Measurements from ENCODE around the gene CLASP2.
A peak's percentile ranks its signal among the peaks of the same experiment; 100 is the strongest.
"Not testable (repeated sequence)": the region's sequence is repeated elsewhere in the genome, so short reads cannot be mapped to it uniquely, and the experiment has no call there.

The CLASP2 gene

DNA sequence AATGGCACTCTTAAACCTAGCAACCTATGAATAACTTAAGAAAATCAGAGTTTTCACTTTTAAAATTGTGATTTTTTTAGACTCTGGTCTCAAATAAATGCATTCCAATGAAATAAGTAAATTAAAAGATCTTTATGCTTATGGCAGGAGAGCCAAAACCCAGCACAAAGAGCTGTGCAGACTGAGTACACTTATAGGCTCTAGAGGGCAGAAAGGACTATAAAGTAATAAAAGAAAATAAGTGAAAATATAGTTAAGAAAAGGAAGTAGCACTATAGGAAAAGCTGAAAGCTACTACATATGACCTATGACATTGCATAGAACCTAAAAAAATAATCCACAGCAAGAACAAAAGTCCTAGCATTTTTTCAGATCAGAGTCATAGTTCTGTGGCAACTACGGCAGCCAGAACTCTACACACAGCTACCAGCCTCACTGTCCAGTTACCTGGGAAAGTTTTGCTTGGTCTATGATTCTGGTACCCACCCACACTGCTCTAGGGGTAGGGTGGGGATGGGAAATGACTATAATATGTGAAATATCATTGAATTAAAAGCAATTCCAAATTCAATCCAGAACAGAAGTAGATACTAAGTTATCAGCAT is 30.5 kb downstream of the CLASP2 start:
- DNase-seq: no peak

DNA sequence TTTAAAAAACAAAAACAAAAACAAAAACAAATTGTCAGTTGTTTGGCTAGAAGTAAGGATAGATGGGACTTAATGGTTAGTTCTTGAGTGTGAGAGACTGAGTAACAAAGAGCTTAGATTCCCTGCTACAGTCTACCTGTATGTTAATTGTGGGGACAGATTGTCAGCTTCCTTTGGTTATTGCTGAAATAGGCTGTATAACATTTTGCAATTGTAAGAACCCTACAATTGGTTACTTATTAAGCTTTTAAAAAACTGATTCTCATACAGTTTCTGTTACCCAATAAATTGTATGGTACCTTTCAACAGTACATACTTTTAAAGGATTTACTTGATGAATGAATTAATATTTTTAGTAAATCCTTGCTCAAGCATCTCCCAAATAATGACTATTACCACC is 35.3 kb downstream of the CLASP2 start:
- no peak for DNase-seq

DNA sequence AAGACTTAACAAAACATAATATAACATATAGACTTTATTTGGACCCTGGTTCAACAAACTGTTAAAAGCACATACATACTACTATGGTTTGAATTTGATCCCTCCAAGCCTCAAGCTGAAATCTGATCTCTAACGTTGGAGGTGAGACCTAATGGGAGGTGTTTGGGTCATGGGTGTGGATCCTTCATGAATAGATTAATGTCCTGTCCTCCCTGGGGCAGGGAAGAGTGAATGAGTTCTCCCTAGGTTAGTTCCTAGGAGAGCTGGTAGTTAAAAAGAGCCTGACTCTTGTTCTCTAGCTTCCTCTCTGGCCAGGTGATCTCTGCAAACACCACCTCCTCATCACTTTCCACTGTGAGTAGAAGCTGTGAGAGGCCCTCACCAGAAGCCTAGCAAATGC is 36.4 kb downstream of the CLASP2 start:
- no peak for DNase-seq

DNA sequence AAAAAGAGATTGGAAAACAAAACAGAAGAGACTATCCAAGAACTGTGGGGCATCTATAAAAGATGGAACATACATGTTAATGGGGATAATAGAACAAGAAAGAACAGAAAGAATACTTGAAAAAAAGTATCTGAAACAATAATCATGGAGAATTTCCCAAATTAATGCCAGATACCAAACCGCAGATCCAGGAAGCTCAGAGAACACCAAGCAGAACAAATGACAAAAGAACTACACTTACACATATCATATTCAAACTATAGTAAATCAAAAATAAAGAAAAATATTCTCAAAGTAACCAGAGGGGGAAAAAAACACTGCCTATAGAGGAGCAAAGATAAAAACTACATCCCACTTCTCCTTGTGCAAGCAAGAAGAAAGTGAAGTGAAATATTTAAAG is 40.0 kb downstream of the CLASP2 start:
- DNase-seq: no peak

DNA sequence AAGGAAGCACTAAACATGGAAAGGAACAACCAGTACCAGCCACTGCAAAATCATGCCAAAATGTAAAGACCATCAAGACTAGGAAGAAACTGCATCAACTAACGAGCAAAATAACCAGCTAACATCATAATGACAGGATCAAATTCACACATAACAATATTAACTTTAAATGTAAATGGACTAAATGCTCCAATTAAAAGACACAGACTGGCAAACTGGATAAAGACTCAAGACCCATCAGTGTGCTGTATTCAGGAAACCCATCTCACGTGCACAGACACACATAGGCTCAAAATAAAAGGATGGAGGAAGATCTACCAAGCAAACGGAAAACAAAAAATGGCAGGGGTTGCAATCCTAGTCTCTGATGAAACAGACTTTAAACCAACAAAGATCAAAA is 44.6 kb downstream of the CLASP2 start:
- not testable (repeated sequence) for DNase-seq

DNA sequence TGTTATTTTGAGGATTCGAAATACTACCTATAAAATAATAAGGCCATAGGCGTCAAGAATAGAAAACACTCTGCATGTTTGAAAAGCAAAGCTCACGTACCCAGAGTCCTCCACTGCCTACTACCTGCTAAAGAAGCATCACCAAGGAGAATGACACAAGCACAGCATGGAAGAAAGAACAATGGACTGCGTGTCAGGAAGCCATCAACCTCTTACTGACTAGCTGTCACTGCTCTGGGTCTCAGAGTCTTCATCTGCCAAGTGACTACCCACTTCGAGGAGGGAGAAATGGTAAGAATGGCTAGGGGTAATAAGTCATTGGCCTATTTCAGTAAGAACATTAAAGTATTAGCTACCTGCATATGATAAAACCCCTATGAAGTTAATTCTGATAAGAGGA is 49.4 kb downstream of the CLASP2 start:
- DNase-seq: no peak

DNA sequence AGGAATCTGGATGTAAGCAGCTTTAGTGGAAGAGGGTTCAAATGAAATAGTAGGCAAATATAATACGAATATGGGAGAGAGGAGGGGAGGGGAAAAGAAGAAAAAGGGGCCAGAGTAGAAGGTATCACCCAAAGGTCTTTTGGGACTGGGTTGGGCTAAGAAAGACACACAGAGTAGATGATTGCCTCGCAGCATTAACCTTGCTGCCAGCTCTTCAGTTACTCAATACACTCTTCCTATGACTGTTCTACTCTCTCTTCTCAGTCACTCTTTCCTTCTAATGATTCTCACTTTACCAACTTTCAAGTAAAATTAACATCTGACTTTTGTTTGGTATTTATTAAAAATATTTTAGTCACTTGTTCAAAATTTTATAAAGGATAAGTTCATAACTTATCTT is 52.8 kb downstream of the CLASP2 start:
- no peak for DNase-seq

DNA sequence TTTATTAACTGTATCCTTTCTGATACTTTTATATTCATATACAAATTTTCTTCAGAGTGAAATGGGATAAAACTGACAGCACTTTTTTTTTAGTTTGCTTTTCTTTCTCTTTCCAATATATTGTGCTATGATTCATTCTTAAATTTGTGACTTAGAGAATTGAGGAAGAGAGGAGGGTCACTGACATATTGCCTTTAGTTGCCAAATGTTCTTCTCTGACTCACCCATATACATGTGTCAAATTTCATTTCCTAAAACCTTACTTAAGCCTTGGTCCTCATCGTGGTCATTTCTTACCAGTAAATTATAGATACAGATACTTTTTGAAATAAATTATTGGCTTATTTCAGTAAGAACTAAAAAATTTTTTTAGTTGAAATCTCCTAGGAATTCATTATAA is 53.9 kb downstream of the CLASP2 start:
- DNase-seq: no peak

DNA sequence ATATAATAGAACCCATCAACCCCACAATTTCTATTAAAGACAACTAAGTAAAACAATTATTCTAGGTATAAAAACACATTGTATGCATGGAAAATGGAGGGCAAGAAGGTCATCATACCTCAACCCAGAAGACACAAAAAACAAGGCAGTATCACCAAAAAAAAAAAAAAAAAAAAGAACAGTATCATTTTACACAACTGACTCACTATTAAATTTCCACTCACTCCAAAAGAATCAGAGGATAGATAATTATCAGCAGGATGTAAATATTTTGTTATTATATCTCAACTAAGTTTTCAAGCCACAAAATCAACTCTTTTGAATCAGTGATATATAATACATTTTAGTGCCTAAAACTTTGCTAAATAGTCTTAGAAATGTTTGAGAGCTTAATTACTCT is 55.0 kb downstream of the CLASP2 start:
- DNase-seq: no peak

DNA sequence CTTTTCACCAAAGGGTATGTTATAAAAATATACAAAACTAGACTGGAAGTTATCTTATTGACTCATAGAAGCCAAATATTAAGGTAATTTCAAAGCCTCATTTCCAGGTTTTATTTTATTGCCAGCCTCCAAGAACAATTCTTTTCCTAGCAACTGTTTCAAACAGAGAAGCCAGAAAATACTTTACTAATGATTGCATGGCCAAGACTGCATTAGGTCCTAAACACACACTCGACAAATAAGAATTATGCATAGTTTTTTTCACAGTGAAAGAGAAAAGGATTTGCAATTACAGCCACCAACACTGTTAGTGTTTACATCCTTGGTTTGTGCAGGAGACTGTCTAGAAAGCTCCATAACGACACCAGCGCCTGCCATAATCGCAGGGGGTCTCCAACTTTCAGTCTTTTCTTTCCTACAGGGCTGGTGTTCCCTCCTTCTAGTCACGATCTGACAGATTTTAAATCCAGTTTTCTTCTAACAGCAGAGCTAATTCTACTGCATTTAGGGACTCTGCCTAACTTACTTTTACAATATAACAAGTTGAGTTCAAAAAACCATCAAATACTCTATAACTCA is 58.1 kb downstream of the CLASP2 start:
- DNase-seq: peak in 2 of 3 experiments; percentile 16 to 58

DNA sequence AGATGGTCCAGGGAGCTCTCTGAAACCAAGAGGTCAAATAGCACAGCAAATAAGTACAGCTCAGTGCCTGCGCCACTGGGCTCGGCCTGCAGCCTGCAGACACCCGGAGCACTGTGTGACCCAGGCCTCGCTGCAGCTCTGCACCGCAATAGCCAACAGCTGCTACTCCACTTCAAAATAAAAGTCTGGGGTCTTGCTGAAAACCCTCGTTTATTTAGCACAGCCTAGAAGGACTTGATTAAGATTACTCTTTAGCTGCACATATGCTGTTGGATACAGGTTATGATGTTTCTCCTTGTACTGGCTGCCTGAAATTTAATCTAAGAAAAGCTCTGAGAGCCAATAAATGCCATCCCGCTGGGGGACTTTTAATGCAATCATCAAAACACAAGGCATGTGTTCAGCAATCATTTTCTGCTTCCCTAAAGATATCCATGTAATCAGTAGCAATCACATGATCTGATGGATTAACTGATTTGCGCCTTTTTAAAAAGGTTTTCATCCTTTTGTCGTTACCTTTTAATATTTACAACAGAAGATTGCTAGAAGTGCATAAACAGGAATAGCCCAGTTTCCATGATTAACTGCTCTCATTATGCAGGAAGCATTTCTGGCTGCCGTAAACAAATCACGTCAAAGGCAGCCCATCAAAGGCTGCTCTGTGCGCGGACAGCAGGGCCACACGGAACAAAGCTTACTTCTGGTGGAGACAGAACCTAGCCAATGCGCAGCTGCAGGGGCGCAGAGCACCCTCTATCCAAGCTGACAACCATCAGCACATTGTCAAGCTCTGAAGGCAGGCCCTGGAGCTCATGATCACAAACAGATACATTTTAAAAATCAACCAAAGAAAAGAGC is 58.8 kb downstream of the CLASP2 start:
- DNase-seq: peak; percentile 71 to 94 (median 84)

DNA sequence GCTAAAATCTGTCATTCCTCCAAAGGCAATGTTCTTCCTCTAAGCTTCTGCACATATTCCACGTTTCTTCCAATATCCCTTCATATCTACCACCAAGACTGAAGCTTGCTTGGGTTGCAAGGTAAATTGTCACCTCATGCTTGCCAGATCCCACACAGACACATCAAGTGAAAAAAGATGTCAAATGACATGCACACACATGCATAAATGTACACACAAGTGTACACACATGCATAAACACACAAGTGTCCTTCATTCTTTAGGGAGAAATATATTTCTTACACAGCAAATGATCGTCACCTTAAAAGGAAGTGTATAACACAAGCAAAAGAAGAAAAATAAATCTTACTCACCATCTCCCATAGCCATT is 59.4 kb downstream of the CLASP2 start:
- peak in 1 of 3 experiments; percentile 57 for DNase-seq

DNA sequence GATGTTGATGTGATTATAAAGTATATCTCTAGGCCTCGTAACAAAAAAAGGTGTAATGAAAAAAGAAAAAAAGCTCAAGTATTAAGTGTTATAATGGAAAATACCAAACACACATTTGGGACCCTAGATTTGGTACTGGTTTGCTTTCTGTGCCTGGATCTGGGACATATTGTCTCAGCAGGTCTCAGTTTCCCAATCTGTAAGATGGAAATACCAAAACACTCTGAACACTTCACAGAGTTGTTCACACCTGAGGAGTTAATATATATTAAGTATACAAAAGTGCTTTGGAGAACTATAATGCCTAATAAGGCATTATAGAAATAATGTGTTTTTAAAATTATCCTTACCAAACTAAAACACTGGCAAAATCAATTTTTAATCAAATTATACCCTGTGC is 60.0 kb downstream of the CLASP2 start:
- no peak for DNase-seq

DNA sequence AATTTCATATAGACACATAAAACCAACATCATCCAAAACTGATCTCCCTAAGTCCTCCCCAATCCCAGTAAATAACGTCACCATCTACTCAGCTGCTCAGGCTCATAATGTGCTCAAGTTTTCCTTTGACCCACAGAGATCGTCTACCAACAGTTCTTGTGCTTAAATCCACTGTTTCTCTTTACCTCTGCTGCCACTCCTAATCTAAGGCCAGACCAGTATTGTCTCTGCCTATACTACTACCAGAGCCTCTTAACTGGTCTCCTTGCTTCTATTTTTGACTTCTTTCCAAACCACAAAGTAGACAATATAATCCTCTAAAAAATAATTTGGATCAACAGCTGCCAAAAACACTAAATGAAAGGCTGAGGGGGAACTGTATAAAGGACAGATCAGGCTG is 65.3 kb downstream of the CLASP2 start:
- no peak for DNase-seq

DNA sequence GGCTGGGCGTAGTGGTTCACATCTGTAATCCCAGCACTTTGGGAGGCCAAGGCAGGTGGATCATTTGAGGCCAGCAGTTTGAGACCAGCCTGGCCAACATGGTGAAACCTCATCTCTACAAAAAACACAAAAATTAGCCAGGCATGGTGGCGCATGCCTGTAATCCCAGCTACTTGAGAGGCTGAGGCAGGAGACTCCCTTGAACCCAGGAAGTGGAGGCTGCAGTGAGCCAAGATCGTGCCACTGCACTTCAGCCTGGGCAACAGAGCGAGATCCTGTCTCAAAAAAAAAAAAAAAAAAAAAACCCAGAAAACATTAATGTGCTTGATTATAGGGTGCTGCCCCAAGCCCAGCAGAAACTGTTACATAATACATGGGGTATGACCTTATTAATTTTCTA is 67.0 kb downstream of the CLASP2 start:
- DNase-seq: not testable (repeated sequence)

DNA sequence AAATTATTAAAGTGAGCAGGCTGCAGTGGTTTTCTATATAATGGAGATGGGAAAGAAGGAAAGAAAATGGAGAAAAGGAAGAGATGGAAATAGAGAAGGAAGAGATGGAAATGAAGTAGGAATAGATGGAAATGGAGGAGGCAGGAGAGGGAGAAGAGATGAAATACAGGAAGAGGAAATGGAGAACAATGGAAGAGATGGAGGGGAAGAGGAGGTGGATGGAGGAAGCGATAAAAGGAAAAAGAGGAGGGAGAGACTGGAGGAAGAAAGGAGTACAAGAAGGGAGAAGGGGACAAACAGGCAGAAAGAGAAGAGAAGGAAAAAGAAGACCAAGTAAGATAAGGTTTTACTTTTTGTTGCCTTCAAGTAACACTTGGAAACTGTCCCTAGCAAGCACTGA is 67.6 kb downstream of the CLASP2 start:
- no peak for DNase-seq

DNA sequence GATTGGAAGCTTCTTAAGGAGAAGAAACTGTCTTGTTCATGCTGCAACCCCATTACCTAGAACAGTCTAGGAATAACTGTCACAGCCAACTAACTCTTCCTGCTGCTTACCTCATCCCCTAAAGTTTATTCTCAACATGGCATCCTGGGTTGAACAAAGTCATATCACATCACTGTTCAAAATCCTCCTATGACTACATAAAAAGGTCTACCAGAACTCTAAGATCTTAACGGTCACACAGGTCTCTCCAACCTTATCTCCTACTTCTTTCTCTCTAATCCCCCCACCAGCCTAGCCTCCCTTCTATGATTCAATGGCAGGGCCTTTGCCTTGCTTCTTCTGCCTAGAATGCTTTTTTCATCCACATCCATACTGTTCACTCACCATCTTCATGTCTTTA is 69.3 kb downstream of the CLASP2 start:
- no peak for DNase-seq

DNA sequence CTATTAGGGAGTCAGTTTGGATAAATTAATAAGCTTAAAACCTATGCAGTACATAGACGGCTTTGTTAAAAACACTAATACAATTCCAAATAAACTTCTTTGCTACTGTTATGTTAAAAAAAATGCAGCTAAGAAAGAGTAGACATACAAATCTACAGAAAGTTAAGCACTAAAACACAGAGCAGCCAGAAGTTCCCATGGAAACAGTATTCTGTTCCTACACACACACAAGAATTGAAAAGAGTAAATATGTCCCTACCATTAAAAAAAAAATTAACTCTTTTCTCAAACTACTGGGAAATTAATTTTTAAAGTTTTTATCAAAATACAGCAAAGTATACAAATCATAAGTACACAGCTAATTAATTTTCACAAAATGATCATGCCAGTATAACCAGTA is 71.6 kb downstream of the CLASP2 start:
- no peak for DNase-seq

DNA sequence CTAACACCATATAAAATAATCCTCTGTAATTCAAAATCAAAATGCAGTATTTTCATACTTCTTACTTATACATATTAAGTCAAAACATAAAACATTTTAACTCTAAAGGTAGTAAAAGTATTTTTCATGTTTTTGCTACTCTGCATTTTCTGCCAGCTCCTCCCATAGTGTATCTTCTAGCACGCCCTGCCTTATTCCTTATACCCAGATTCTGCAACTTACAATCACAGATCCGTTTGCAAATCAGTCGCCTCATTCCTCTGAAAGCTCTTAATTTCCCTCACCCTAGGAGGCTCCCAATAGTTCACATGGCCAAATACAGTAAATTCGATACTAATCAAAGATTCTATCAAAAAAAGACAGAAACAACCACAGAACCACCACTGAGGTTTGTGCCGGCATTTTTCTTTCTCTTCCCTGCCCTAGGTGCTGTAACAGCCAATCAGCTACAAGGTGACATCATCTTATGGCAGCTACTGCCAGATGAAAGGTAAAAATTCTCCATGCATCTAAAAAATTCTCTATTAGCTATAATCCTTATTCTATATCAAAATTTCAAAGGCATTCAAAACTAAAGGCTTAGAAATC is 72.9 kb downstream of the CLASP2 start:
- peak in 2 of 3 experiments; percentile 48 to 76 for DNase-seq

DNA sequence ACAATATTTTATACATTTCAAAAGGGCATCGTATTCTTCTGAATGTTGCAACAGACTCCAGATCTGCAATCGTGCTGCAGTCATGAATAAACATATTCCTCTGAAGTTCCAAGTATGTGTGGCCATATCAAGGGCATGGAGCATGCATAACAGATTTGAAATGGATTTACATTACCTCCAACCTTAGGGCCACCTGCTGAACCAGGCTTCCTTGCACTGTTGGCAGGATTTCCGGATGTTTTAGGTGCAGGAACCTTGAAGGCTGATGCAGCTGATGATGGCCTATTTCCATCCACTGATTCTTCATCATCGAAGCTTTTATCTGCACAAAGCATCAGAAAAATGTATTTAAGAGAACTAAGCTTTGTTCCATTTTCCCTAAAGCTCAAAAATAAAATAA is 73.5 kb downstream of the CLASP2 start:
- DNase-seq: peak in 1 of 3 experiments; percentile 49

DNA sequence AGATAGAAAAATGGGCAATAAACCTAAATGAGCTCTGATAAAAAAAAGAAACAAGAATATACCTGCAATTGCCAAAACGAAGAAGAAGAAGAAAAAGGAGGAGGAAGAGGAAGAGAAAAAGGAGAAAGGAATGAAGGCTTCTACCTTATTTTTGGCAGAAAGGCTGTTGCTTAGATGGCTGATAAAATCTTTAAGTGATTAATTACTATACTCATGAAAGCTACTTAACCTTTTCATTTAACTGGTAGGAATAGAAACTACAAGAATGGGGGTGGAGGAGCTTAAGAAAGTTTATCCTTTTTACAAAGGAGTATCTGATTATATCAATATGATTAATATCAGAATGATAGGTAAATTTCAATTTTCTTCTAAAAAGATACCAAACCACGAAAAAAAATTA is 75.2 kb downstream of the CLASP2 start:
- no peak for DNase-seq

DNA sequence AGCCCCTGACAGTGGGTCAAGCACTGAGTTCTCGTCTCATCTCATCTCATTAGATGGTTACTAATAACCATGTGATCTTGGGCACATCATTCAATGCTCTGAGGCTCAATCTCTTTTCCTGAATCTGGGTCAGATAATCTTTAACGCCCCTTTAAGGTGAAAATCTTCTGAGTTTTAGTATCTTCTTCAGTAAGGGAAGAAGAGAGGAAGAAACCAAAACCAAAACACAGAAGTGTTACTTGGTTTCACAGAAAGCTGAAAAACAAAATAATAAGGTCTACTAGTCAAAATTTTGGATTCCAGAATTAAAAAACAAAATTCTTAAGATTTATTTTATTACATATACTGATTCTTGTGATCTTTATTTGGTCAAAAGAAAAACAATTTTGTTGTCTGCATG is 78.2 kb downstream of the CLASP2 start:
- no peak for DNase-seq

DNA sequence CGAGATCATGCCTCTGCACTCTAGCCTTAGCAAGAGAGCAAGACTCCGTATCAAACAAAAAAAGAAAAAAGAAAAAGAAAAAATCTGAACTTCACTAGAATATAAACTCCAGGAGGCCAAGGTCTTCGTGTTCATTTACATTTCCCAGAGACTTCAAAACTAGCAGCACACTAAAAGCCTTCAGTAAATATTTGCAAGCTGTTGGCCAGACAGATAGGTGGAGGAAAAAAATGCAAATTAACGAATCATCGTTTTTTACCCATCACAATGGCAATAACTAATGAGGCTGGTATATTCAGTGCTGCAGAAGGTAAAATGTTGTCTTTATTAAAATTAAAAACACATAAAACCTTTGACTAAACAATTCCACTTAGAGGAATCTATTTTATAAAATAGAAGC is 80.6 kb downstream of the CLASP2 start:
- DNase-seq: no peak
